Endothelial cell (in vitro differentiated cells): ENCODE measurements around the gene GRIK3. TPM values are rescaled to one million over a fixed set of nuclear protein-coding genes. Genes with fewer than 3 reads are reported as not detected.

Source experiments
- DNase-seq: peaks from one replicate; pipeline ENCODE4 v3.0.0; 2021; ENCODE audit warnings: low spot score
- H3K27ac Mint-ChIP-seq: one replicate; pipeline ENCODE4 v1.8.0; 2021; ENCODE audit warnings: mixed read lengths, inconsistent platforms; ENCODE audit not compliant: unreplicated experiment
- H3K27me3 Mint-ChIP-seq: one replicate; pipeline ENCODE4 v1.8.0; 2021; ENCODE audit warnings: mild to moderate bottlenecking, moderate library complexity, mixed read lengths, inconsistent platforms; ENCODE audit not compliant: unreplicated experiment
- H3K36me3 Mint-ChIP-seq: one replicate; pipeline ENCODE4 v1.8.0; 2021; ENCODE audit warnings: mild to moderate bottlenecking, low read depth, mixed read lengths, inconsistent platforms; ENCODE audit not compliant: unreplicated experiment
- H3K4me1 Mint-ChIP-seq: one replicate; pipeline ENCODE4 v1.8.0; 2021; ENCODE audit warnings: mild to moderate bottlenecking, mixed read lengths, inconsistent platforms; ENCODE audit not compliant: unreplicated experiment
- H3K4me3 Mint-ChIP-seq: one replicate; pipeline ENCODE4 v1.8.0; 2021; ENCODE audit warnings: mild to moderate bottlenecking, mixed read lengths, inconsistent platforms; ENCODE audit not compliant: unreplicated experiment
- H3K9me3 Mint-ChIP-seq: one replicate; pipeline ENCODE4 v1.8.0; 2021; ENCODE audit warnings: mixed read lengths, inconsistent platforms; ENCODE audit not compliant: unreplicated experiment
- CTCF ChIP-seq: fragments of 200-600 bp; sonication (generic); IDR thresholded peaks from one replicate; pipeline ENCODE4 v1.5.0; 2021; ENCODE audit warnings: antibody characterized with exemption; ENCODE audit not compliant: unreplicated experiment
- total RNA-seq: library from RNA; stranded (reverse); fragmentation: NEBNext Ultra II Directional; extraction: Animal tissue kit (Norgen Biotek cat#: 25700); gene quantifications from one replicate; pipeline ENCODE4 v1.2.1, GENCODE V29; 2021; ENCODE audit not compliant: unreplicated experiment

GRIK3 gene
- total RNA-seq, 1 donor from 2014 or later = 0.05 TPM

GRCh38 chr1:36842448-36842847 is 191.9 kb downstream of the GRIK3 start:
- Mint-ChIP-seq H3K4me1 (no peaks in the 10 kb centered on the region), H3K27me3 (peaks cover 2% of the 10 kb centered on the region), H3K4me3 (no peak overlapping the region)

DNA sequence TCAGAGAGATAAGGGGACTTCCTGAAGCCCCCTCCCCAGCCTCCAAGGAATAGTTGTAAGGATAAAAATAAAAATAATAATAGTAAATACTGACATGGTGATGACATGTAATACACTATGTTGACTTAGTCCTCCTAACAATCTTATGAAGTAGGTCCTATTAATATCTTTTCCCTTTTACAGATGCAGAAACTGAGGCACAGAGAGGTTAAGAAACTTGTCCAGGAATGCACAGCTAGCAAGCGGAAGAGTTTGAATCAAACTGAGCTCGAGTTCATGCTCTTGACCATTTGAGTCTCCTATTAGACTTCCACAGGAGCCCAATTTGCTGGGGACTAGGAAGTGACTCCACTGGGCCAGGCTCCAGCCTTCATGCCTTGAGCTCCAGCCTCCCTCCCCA is 194.8 kb downstream of the GRIK3 start:
- no peaks in the 10 kb centered on the region for H3K9me3 Mint-ChIP-seq

More at GRCh38 chr1:36842448-36842847, 191.9 kb downstream of the GRIK3 start:
- H3K36me3 Mint-ChIP-seq = no peaks in the 10 kb centered on the region
- no peak for DNase-seq
- no peak for TF ChIP-seq CTCF
- H3K27ac Mint-ChIP-seq = no peak overlapping the region
- H3K9me3 Mint-ChIP-seq = no peaks in the 10 kb centered on the region

GRCh38 chr1:36838888-36839287 is 195.4 kb downstream of the GRIK3 start:
- H3K27me3 Mint-ChIP-seq = peaks cover 5% of the 10 kb centered on the region
- no peak overlapping the region for H3K4me3 Mint-ChIP-seq

More for the DNA sequence above, 194.8 kb downstream of the GRIK3 start:
- no peak for TF ChIP-seq CTCF
- peaks cover 3% of the 10 kb centered on the region for H3K36me3 Mint-ChIP-seq
- H3K4me3 Mint-ChIP-seq = no peak overlapping the region
- peaks cover 5% of the 10 kb centered on the region for H3K27me3 Mint-ChIP-seq
- no peak overlapping the region for H3K27ac Mint-ChIP-seq
- H3K4me1 Mint-ChIP-seq = peaks cover 3% of the 10 kb centered on the region
- no peak for DNase-seq

DNA sequence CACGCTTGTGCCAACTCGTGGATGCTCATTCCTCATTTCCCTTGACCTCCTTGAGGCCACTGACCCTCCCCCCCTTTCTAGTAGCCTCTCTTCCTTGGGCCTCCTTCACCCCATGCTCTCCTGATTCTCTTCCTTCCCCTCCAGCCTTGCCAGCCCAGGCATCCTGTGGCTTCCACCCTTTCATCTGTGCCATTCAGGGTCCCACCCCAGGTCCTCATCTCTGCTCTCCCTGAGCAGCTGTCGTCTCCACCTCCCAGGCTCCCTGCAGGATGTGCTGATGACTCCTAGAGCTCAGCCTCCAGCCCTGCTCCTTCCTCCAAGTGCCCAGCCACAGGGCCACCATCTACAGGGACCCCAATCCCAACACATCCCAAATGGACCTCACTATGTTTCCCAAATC is 197.4 kb downstream of the GRIK3 start:
- Mint-ChIP-seq H3K27me3 (peaks cover 8% of the 10 kb centered on the region), H3K9me3 (no peaks in the 10 kb centered on the region), H3K4me1 (peaks cover 3% of the 10 kb centered on the region), H3K4me3 (no peak overlapping the region), H3K27ac (no peak overlapping the region), H3K36me3 (peaks cover 3% of the 10 kb centered on the region)
- DNase-seq = no peak
- TF ChIP-seq CTCF = no peak

More at GRCh38 chr1:36838888-36839287, 195.4 kb downstream of the GRIK3 start:
- Mint-ChIP-seq H3K9me3 (no peaks in the 10 kb centered on the region), H3K4me1 (peaks cover 3% of the 10 kb centered on the region), H3K27ac (no peak overlapping the region), H3K36me3 (peaks cover 3% of the 10 kb centered on the region)
- DNase-seq = no peak
- no peak for TF ChIP-seq CTCF

DNA sequence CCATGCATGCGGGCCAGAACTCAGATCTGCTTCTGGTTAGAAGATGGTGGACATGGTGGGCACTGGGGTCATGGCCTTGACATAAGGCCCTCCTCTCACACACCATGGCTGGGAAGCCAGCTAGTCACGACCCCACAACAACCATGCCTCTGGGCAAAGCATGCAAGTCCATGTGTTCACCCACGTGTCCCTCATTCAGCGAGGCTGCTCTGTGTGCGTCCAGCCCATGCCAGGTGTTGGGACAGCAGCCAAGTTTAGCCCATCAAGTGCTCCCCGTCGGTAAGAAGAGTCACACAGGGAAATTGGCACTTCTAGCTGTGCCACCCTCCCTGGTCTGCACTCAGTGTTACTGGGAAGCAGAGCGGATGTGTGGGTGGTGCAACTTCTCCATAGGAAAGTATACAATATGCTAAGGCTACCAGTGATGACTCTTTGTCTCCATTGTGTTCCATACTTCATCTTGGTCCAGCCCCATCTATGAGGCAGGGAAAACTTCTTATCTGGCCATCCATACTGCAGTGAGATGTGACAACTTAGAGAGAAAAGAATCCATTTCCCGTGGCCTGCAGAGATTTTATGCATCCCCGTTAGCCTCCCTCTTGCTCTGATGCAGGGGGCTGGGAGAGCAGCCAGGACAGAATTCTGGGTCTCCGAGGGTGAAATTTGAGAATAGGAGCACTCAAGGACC is 198.0 kb downstream of the GRIK3 start:
- H3K4me3 Mint-ChIP-seq = no peak overlapping the region
- peaks cover 3% of the 10 kb centered on the region for H3K4me1 Mint-ChIP-seq
- no peak for DNase-seq
- no peak overlapping the region for H3K27ac Mint-ChIP-seq
- H3K27me3 Mint-ChIP-seq = peaks cover 9% of the 10 kb centered on the region
- H3K36me3 Mint-ChIP-seq = peaks cover 3% of the 10 kb centered on the region
- no peaks in the 10 kb centered on the region for H3K9me3 Mint-ChIP-seq
- TF ChIP-seq CTCF = no peak
